ENCODE measurements around the gene WWC1.

DNA sequence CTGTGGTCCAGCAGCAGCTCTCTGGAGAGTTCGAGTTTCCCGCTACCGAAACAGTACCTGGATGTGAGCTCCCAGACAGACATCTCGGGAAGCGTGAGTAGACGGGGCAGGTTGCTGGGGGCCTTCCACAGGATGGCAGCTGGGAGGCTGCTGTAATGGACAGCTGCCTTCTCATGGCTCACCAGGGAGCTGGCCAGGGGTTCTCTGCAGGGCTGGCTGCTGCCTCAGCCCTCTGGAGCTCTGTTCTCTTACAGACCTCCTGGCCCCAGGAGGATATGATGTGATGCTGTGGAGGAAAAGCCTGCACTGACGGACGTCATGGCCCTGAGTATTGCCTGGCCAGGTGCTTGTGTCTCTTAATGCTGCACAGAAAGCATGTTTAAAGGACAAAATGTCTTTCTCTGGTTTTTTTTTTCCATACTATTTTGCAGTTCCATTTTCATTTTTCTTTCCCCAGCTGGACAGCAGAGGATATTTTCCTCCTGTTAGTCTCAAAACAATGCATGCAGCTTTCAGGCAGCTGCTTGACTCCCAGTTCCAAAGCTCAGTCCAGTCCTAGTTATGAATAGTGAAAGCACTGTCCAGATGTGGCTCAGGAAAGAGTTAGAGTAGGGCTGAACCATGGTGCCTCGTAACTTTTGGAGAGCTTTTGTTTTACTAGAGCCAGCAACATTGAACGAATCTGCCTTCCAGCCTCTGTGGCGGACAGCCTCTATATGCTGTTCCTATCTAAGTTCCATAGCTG lies 117.3 kb downstream of the WWC1 start:
- TF ChIP-seq EZH2phosphoT487 (IDR thresholded peaks at IDR 0.05; ENCODE audit: borderline replicate concordance, low read depth, low read length), result no peak
- TF ChIP-seq CTCF (conservative IDR thresholded peaks at IDR 0.05; ENCODE audit: low read length), result no peak
